ENCODE data around the gene EPHB6.

The EPHB6 gene

DNA sequence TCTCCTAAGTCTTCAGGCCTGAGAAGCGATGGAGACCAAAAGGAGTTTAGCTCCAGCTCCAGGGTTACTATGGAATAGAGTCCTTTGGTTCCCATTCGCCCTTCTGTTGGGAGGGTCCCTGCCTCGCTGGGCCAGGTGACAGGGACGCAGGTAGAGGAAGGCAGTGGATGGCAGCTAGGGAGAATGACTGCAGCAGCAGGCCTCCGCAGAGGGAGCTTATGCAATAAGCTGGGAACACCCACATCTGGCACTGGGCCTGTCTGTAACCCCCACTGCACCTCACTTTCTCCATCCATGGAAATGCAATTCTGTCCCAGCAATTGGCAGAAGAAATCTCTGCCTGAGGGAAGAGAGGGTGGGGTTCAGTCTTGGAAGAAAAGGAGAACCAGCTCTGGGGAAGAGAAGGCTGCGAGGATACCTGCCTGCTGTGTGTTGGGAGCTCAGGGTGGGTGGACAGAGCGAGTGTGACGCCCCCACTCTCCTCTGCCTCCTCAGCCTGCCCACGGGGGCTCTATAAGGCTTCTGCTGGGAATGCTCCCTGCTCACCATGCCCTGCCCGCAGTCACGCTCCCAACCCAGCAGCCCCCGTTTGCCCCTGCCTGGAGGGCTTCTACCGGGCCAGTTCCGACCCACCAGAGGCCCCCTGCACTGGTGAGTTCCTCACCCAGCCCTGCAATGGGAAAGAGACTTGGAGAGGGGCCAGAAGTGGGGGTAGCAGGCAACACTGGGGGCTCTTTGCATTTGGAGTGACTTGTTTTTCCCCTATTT, 10.3 kb downstream of the EPHB6 start:
- DNase-seq (ENCODE audit: low read depth) = no peak

DNA sequence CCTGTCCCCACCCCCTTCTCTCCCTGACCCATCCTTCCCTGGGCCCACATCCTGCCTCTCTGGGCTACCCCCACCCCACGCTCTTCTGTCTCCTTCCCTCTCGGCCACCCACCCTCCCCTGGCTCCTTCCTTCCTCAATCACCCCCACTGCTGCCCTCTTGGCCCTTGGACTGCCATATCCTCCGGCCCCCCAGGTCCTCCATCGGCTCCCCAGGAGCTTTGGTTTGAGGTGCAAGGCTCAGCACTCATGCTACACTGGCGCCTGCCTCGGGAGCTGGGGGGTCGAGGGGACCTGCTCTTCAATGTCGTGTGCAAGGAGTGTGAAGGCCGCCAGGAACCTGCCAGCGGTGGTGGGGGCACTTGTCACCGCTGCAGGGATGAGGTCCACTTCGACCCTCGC, 10.9 kb downstream of the EPHB6 start:
- DNase-seq (ENCODE audit: low read depth) = no peak

DNA sequence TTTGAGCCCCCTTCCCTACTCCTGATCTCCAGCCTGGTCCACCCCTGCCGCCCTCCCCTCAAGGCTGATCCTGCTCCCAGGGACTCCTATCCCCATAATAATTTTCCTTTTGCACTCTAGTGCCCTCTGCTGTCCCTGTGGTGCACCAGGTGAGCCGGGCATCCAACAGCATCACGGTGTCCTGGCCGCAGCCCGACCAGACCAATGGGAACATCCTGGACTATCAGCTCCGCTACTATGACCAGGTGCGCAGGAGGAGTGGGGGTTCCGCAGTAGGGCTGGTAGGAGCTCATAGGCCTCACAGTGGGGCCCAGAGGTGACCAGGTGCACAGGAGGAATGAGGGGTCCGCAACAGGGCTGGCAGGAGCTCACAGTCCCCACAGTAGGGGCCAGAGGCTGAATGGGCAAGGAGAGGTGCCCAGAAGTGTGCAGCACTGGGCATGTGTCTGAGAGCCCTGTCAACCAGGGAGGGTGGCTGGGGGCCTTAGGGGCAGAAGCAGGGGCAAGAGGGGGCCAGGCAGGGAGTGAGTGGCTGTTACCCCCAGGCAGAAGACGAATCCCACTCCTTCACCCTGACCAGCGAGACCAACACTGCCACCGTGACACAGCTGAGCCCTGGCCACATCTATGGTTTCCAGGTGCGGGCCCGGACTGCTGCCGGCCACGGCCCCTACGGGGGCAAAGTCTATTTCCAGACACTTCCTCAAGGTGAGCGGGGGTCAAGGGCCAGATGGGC, 11.7 kb downstream of the EPHB6 start:
- DNase-seq (ENCODE audit: low read depth) = no peak

DNA sequence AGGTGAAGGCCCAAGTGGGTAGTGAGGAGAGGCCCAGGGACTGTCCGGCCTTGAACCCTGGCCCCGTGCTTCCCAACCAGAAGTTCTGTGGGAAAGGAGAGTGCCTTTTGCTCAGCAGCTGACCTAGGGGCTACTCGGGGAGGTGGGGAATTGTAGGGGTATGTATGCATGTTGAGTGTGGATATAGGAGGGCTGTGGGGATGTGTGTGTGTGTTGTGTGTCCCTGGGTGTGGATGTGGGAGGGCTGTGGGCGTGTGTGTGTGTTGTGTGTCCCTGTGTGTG, 12.2 kb downstream of the EPHB6 start:
- no peak for DNase-seq (ENCODE audit: low read depth)

DNA sequence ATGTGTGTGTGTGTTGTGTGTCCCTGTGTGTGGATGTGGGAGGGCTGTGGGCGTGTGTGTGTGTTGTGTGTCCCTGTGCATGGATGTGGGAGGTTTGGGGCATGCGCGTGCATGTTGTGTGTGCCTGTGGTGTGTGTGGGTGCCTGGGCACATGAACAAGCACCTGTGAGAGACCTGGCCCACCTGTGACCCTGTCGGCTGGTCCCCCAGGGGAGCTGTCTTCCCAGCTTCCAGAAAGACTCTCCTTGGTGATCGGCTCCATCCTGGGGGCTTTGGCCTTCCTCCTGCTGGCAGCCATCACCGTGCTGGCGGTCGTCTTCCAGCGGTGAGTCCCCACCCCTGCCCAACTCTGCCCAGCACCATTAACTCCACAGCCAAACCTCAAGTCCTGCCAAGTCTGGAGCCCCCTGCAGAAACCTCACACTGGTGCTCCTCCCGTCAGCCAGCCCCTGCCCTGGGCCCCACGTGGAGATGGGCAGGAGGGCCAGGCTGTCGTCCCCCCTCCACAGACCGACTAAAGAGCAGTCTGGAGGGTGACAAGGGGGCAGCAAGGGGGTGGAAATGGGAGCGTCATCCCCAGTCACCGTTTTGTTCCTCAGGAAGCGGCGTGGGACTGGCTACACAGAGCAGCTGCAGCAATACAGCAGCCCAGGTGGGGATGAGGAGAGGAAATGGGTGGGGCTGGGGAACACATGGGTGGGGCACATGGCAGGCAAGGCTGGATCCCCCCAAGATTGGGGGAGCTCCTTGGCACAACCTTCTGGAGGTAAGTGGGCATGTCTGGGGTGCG, 12.7 kb downstream of the EPHB6 start:
- DNase-seq (ENCODE audit: low read depth) = no peak

DNA sequence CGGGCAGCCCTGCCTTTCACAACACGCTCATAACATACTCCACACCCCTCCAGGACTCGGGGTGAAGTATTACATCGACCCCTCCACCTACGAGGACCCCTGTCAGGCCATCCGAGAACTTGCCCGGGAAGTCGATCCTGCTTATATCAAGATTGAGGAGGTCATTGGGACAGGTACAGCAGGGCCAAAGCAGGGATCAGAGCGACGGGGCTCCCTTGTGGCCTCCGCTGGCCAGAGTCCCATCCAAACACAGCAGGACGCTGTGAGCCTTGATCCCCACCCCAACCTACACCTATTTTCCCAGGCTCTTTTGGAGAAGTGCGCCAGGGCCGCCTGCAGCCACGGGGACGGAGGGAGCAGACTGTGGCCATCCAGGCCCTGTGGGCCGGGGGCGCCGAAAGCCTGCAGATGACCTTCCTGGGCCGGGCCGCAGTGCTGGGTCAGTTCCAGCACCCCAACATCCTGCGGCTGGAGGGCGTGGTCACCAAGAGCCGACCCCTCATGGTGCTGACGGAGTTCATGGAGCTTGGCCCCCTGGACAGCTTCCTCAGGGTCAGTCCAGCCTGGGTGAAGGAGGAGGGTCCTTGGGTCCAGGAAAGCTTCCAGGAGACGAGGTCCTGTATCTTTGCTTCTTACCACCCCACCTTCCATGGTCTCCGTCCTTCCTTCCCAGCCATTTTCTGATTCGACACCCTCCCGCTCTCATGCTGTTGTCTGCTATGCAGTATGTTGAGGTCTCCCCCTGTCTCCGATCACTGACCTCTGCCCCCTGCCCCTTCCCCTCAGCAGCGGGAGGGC, 13.5 kb downstream of the EPHB6 start:
- no peak for DNase-seq (ENCODE audit: low read depth)

DNA sequence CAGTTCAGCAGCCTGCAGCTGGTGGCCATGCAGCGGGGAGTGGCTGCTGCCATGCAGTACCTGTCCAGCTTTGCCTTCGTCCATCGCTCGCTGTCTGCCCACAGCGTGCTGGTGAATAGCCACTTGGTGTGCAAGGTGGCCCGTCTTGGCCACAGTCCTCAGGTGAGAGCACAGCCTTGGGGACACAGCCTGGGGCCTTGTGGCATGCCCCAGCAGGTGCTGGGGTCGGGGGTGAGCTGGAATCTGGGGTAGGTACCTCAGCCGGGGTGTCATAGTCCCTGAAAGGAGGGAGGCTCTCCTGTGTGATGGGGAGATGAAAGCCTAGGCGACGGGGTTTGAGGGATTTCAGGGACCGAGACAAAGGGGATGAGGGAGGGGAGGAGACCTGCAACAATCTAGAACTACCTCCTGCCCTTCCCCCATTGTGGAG, 14.1 kb downstream of the EPHB6 start:
- no peak for DNase-seq (ENCODE audit: low read depth)

DNA sequence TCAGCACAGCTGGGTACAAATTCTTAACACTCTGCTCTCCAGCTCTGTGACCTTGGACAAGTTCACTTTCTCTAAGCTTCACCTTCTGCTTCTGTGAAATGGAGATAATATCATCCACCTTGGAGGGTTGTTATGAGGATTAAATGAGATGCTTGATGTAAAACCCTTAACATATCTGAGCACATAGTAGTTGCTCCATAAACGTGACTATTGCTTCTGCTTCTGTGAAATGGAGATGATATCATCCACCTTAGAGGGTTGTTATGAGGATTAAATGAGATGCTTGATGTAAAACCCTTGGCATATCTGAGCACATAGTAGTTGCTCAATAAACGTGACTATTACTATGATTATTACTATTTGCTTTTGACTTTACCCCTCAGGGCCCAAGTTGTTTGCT, 14.6 kb downstream of the EPHB6 start:
- DNase-seq (ENCODE audit: low read depth) = no peak

DNA sequence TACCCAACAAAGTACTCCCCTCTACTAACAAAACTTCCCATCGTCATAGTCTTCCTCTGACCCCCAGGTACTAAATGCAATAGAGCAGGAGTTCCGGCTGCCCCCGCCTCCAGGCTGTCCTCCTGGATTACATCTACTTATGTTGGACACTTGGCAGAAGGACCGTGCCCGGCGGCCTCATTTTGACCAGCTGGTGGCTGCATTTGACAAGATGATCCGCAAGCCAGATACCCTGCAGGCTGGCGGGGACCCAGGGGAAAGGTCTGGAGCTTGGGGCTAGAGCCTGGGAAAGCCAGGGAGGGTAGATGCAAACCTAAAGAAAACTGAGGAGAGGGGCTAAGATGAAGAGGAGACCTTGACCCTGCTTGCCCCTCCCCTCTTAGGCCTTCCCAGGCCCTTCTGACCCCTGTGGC, 15.3 kb downstream of the EPHB6 start:
- DNase-seq (ENCODE audit: low read depth) = no peak

DNA sequence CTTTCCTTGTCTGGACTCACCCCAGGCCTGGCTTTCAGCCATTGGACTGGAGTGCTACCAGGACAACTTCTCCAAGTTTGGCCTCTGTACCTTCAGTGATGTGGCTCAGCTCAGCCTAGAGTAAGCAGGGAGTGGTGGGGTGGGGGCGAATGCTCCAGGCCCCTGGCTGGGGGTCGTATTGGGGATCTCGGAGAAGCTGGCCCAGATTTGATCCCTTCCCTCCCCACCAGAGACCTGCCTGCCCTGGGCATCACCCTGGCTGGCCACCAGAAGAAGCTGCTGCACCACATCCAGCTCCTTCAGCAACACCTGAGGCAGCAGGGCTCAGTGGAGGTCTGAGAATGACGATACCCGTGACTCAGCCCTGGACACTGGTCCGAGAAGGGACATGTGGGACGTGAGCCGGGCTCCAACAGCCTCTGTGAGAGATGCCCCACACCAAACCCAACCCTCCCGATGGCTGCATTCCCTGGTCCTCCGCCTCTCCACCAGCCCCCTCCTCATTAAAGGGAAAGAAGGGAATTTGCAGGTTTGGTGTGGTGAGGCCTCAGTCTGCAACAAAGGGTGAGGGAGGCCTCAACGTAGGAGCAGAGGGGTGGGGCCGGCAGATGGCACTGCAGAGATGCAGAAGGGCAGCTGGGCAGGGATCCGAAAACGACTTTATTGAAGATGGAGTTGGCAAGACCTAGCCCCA, 15.8 kb downstream of the EPHB6 start:
- DNase-seq (ENCODE audit: low read depth) = no peak

DNA sequence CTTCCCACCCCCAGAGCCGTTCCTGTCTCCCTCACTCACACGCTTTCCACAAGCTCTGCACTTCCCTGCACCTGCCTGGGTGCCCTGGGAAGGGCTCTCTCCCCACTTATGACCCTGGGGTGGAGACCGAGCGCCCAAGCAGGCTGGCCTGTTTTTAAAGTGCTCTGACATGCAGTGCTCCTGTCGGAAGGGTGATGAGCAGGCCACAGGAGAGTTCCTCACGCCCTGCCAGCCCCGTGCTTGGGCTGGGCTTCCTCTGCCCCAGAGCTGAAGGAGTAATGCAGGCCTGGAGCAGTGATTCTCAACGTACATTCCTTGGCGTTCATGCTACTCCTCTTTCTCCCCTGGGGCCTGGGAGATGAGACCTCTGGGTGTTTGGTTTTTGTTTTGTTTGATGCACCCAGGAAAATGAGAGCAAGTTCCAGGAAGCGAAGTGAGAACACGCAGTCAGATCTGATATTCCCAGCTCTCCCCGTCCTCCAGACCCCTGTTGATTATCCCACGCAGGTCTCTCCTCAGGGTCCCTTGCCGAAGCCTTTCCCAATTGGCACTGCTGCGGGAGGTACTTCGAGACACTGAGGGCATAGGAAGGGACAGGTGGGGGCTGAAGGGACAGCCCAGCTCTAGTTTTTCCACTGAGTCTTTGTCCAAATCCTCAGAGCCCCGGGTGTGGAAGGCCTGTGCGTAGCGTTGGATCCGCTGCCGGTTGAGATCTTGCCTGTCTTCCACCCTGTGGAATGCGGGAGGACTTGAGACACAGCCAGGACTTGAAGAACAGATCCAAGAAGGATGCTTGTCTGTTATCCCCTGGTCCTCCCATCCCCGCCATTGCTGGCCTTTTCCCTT, 16.6 kb downstream of the EPHB6 start:
- DNase-seq (ENCODE audit: low read depth) = no peak

DNA sequence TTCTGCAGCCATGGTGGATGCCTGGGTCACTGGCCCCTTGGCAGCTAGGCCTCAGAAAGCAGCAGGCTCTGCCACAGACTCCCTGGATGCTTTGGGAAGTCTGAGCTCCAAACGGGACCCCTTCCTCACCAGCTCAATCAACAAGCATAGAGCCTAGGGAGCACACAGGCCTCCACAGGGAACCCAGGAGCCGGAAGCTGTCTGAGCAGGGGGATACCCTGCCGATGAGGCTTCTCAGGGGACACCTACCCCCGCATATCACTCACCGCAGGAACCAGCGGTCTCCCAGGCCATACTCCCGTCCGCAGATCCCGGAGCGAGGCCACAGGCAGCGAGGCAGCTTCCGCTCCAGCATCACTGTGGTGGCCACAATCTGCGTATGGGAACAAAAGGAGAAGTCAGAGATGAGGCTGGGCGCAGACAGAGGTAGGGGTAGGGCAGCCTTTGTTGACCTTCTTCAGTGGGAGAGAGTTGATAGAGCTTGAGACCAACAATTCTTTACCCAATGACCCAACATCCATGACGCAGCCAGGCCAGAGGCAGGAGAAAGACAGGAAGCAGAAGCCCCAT, 17.3 kb downstream of the EPHB6 start:
- DNase-seq (ENCODE audit: low read depth) = no peak

DNA sequence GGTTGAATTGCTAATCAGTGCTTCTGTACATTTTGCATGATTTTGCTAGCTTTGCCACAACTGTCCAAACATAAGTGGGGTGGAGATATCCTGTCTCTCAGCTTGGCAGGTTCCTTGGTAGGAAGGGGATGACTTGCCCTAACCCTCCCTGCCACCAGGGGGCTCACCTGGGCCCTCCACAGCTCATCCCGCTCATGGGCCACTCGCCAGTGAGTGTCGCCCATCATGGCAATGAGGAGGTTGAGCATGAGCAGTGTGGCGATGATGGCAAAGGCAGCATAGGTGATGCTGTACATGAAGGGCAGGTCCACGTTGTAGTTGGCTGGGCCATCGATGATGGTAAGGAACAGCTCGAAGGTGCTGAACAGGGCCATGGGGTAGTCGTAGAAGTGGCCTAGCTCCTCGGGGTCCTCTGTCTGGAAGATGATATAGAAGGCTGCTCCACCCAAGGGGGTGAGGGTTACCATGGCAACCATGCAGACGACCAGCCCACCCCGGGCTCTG, 18.5 kb downstream of the EPHB6 start:
- no peak for DNase-seq (ENCODE audit: low read depth)

DNA sequence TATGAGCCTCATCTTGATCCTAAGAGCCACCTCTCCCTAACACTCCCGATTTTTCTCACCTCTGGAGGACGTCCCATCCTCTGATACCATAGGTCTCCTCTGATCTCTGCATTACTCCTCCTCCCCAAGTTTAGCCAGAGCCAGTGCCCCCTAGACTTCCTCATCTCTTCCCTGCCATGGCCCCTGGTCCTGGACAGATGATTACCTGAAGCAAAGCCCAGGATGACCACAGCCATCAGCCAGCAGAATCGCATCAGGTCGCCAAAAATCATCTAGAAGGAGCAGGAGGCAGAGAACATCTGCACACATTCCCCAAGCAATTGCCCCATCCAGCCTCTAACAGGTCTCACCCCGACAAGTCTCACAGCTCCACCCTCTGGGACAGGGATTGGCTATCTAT, 19.0 kb downstream of the EPHB6 start:
- DNase-seq (ENCODE audit: low read depth) = no peak

DNA sequence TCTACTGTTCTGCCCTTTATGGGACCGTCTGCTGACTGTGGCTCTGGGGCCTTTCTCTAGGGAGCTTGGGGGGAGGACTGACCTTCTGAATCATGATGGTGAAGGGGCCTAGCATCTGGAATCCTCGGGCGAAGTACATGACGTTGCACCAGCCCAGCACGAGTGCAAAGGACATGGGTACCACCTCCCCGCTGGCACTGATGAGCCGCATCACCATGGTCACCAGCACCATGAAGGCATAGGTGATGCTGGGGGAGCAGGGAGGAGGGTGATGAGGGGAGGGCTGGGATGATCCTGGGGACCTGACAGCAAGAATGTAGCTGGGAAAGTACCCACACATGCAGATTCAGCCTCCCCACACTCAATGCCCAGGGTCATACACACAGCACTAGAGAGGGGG, 19.5 kb downstream of the EPHB6 start:
- DNase-seq (ENCODE audit: low read depth) = no peak

DNA sequence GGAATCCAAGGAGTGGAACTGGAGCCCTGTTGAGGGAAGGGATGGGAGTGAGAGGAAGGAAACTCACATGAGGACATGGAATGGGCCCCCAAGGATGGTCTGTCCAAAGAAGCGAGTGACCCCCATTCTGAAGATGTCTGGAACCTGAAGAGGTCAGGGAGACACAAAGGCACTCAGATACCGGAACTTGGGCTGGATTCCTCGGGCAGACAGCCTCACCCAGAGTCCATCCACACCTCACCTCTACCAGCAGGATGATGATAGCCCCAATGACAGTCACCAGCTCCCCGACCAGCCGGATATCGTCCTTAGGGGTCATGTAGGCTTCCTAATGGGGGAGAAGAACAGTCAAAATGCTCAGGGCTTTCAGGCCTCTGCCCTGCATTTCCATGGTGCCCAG, 20.0 kb downstream of the EPHB6 start:
- DNase-seq (ENCODE audit: low read depth) = no peak

DNA sequence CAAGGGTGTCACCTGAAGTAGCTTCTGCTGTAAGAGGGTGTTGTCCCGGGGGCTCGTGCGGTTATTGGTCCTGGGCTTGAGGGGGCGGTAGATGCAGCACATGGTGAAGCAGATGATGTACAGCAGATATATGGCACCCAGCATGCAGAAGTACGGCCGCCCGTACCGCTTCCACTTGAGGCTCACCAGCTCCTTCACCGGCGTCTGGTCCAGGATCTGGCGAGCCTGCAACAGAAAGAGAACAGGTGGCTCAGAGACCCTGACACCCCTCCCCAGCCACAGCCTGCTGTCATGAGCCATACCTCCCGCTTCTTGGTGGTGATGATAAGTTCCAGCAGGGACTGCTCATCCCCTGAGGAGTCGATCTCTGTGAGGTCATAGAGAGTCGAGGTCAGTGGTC, 20.6 kb downstream of the EPHB6 start:
- no peak for DNase-seq (ENCODE audit: low read depth)

DNA sequence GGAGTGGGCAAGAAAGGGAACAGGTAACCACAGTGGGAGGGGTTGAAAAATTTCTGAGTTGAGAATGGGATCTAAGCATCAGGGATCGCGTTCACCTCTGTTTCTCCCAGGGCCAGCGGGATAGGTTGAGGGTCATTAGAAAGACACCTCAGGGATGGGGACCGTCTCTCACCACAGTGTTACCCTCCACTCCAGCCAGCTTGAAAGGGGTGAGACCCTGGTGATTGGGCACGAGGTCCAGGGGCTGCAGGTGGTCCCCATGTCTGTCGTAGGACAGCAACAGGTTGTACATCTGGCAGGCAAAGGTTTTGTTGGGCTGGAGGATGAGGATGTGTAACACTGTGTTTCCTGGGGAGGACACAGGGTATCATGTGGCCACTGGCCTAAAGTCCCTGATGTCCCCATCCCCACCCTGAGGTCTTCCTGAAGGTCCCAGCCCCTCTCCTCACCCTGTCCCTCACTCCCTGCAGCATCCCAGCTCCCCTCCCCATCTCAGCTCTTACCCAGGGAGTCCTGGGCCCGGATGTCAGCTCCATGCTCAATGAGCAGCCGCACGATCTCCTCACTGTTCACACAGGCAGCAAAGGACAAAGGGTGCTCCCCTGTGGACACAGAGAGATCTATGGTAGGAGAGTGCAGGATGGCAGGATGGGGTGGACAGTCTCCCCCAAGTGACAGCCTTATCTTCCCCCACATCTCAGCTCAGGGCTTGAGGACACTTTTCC, 21.5 kb downstream of the EPHB6 start:
- DNase-seq (ENCODE audit: low read depth) = no peak

Data from activated T-helper 9 cell treated with anti-CD3 and anti-CD28 coated beads, Interleukin-2, amount 50 U/mL, for 16 hours (primary cell).